ENCODE measurements around the gene TRAPPC2.

DNA sequence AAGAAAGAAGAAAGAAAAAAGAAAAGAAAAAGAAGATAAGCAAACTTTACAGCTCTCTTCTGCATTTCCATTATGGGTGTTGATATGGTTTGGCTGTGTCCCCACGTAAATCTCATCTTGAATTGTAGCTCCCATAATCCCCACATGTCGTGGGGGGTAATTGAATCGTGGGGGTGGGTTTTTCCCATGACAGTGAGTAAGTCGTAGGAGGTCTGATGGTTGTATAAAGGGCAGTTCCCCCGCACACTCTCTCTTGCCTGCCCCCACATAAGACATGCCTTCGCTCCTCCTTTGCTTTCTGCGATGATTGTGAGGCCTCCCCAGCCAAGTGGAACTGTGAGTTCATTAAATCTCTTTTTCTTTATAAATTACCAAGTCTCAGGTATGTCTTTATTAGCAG, 52.8 kb downstream of the TRAPPC2 start:
- TF ChIP-seq, protein P1, sequence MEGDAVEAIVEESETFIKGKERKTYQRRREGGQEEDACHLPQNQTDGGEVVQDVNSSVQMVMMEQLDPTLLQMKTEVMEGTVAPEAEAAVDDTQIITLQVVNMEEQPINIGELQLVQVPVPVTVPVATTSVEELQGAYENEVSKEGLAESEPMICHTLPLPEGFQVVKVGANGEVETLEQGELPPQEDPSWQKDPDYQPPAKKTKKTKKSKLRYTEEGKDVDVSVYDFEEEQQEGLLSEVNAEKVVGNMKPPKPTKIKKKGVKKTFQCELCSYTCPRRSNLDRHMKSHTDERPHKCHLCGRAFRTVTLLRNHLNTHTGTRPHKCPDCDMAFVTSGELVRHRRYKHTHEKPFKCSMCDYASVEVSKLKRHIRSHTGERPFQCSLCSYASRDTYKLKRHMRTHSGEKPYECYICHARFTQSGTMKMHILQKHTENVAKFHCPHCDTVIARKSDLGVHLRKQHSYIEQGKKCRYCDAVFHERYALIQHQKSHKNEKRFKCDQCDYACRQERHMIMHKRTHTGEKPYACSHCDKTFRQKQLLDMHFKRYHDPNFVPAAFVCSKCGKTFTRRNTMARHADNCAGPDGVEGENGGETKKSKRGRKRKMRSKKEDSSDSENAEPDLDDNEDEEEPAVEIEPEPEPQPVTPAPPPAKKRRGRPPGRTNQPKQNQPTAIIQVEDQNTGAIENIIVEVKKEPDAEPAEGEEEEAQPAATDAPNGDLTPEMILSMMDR (IDR thresholded peaks at IDR 0.05; ENCODE audit: low read length) = no peak
- no peak for TF ChIP-seq EZH2 (IDR thresholded peaks at IDR 0.05; ENCODE audit: borderline replicate concordance, low read length)
